Left lung (tissue), 10 donors: Measurements from ENCODE around the gene CRTC2. TPM values are rescaled to one million over a fixed set of nuclear protein-coding genes. Genes with fewer than 3 reads are reported as not detected.

ENCODE experiments used
- ATAC-seq: fragments of 200-7000 bp; cut with Tn5 transposase; one replicate; pipeline ENCODE4 v1.9.1; 2020; ENCODE audit warnings: moderate library complexity
- DNase-seq, 4 donors: peaks; one replicate each; pipeline ENCODE4 v3.0.0-alpha.2; 2013 to 2020
- H3K27ac ChIP-seq, 2 donors: fragments of 200-600 bp; sonication (generic) in 1 of 2; one replicate each; pipeline versions ENCODE4 v1.5.0 to v1.8.0; 2020 to 2021
- H3K27me3 ChIP-seq, 2 donors: fragments of 200-600 bp; sonication (generic) in 1 of 2; one replicate each; pipeline versions ENCODE4 v1.5.0 to v1.8.0; 2020 to 2021
- H3K36me3 ChIP-seq, 2 donors: fragments of 200-600 bp; sonication (generic) in 1 of 2; one replicate each; pipeline versions ENCODE4 v1.5.0 to v1.8.0; 2020 to 2021
- H3K4me1 ChIP-seq, 2 donors: fragments of 200-600 bp; one replicate each; pipeline ENCODE4 v1.8.0; 2021
- H3K4me3 ChIP-seq, 2 donors: fragments of 200-600 bp; sonication (generic) in 1 of 2; one replicate each; pipeline versions ENCODE4 v1.5.0 to v1.8.0; 2020 to 2021; ENCODE audit warnings: mild to moderate bottlenecking in 1 of 2
- H3K9me3 ChIP-seq, 2 donors: fragments of 200-600 bp; sonication (generic) in 1 of 2; one replicate each; pipeline versions ENCODE4 v1.5.0 to v1.8.0; 2020 to 2021
- intact Hi-C, 2 donors: fragments of 100-400 bp; cut with DNase I; formaldehyde crosslinking; loops; one replicate each; pipeline versions ENCODE4 v1.11.2 to v1.14.2; 2022
- polyA plus RNA-seq, 6 donors: library from polyadenylated mRNA; unstranded; fragments of 120-200 nt; gene quantifications; one replicate each; pipeline ENCODE4 v1.2.1, GENCODE V29; 2013; ENCODE audit not compliant: insufficient read length in 6 of 6
- total RNA-seq, 2 donors: library from RNA; stranded (reverse); fragmentation: NEBNext Ultra II Directional; extraction: Animal tissue kit (Norgen Biotek cat#: 25700); gene quantifications; one replicate each; pipeline ENCODE4 v1.2.1, GENCODE V29; 2021
- TF ChIP-seq, protein P1 (sequence below), 2 donors: fragments of 200-600 bp; sonication (generic) in 1 of 2; IDR thresholded peaks; one replicate each; pipeline versions ENCODE4 v1.5.0 to v1.8.0; 2021; ENCODE audit warnings: antibody characterized with exemption in 2 of 2
- donor health status: DM: no; HTN: yes; CAD: no.
- donor health status: DM: no; HTN: no; CAD: no.

The CRTC2 gene
- total and polyA plus RNA-seq, 8 donors: 39.7 to 54.3 (median 47.1) TPM

DNA sequence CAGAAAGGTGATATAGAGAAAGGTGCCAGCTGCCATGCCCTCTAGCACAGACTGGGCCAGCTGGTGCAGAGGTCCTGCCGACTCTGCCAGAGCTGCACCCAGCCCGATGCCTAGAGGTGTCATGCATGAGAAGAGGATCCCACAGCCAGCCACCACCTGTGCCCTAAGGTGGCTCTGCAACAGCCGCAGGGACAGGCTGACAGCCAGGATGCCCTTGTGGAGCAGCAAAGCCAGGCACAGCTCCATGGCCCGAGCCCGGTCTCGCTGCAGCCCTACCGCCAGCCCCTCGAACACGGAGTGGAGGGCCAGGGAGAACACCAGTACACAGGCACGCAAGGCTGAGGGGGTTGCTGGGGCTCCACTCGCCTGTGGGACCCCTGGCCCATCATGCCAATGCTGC lies 1.8 kb upstream of the CRTC2 start:
- H3K36me3 ChIP-seq: peaks cover 0 to 25% of the 10 kb centered on the region in 2 donors
- DNase-seq (no peak), ATAC-seq (no peak)
- TF ChIP-seq, protein P1, sequence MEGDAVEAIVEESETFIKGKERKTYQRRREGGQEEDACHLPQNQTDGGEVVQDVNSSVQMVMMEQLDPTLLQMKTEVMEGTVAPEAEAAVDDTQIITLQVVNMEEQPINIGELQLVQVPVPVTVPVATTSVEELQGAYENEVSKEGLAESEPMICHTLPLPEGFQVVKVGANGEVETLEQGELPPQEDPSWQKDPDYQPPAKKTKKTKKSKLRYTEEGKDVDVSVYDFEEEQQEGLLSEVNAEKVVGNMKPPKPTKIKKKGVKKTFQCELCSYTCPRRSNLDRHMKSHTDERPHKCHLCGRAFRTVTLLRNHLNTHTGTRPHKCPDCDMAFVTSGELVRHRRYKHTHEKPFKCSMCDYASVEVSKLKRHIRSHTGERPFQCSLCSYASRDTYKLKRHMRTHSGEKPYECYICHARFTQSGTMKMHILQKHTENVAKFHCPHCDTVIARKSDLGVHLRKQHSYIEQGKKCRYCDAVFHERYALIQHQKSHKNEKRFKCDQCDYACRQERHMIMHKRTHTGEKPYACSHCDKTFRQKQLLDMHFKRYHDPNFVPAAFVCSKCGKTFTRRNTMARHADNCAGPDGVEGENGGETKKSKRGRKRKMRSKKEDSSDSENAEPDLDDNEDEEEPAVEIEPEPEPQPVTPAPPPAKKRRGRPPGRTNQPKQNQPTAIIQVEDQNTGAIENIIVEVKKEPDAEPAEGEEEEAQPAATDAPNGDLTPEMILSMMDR (IDR thresholded peaks at IDR 0.05): no peak
- intact Hi-C loops: no loop called here
- H3K9me3 ChIP-seq: no peaks in the 10 kb centered on the region
- H3K27ac ChIP-seq: peak overlapping the region in 1 of 2 donors; percentile 97
- no peak overlapping the region for H3K4me3 ChIP-seq
- peaks cover 28 to 83% of the 10 kb centered on the region in 2 donors for H3K4me1 ChIP-seq
- H3K27me3 ChIP-seq: no peaks in the 10 kb centered on the region

- TF ChIP-seq, protein P1 (IDR thresholded peaks at IDR 0.05): no peak
- ATAC-seq (no peak), DNase-seq (no peak)
- Histone ChIP-seq H3K9me3 (no peaks in the 10 kb centered on the region), H3K27me3 (no peaks in the 10 kb centered on the region), H3K4me3 (no peak overlapping the region), H3K27ac (peak overlapping the region; percentile 84 to 93), H3K36me3 (peaks cover 0 to 31% of the 10 kb centered on the region in 2 donors), H3K4me1 (peaks cover 28 to 83% of the 10 kb centered on the region in 2 donors)
- intact Hi-C loops: no loop called here
Observed at GRCh38 chr1:153959454-153959853, 1.0 kb upstream of the CRTC2 start.

DNA sequence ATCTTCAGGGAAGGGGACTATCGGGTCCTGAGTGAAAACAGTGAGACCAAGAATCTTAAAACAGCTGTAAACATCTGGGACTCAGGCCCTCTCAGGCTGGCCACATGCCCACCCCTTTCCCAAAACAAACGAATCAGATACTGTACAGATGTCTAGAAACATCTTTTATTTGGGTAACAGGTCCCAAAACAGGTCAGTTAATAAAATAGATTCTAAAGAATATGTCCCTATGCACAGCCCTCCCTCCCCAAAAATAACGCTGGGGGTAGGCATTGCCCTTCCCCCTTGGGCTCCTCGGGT lies 499 bp upstream of the CRTC2 start:
- Histone ChIP-seq H3K4me3 (peak overlapping the region in 1 of 2 donors; percentile 85), H3K4me1 (peaks cover 28 to 80% of the 10 kb centered on the region in 2 donors), H3K9me3 (no peaks in the 10 kb centered on the region), H3K27ac (peak overlapping the region; percentile 84 to 93), H3K27me3 (no peaks in the 10 kb centered on the region), H3K36me3 (peaks cover 0 to 36% of the 10 kb centered on the region in 2 donors)
- no peak for DNase-seq
- ATAC-seq: no peak
- intact Hi-C loops: no loop called here
- TF ChIP-seq, protein P1 (IDR thresholded peaks at IDR 0.05): no peak

- Histone ChIP-seq H3K4me3 (peak overlapping the region; percentile 76 to 85), H3K27me3 (no peaks in the 10 kb centered on the region), H3K9me3 (no peaks in the 10 kb centered on the region), H3K4me1 (peaks cover 28 to 73% of the 10 kb centered on the region in 2 donors), H3K27ac (peak overlapping the region; percentile 84 to 93), H3K36me3 (peaks cover 0 to 48% of the 10 kb centered on the region in 2 donors)
- ATAC-seq (peak; percentile 5), DNase-seq (peak in 1 of 4 donors; percentile 26)
- TF ChIP-seq, protein P1 (IDR thresholded peaks at IDR 0.05): no peak
- intact Hi-C loops: no loop called here
Observed at GRCh38 chr1:153957744-153958110, 685 bp downstream of the CRTC2 start.

DNA sequence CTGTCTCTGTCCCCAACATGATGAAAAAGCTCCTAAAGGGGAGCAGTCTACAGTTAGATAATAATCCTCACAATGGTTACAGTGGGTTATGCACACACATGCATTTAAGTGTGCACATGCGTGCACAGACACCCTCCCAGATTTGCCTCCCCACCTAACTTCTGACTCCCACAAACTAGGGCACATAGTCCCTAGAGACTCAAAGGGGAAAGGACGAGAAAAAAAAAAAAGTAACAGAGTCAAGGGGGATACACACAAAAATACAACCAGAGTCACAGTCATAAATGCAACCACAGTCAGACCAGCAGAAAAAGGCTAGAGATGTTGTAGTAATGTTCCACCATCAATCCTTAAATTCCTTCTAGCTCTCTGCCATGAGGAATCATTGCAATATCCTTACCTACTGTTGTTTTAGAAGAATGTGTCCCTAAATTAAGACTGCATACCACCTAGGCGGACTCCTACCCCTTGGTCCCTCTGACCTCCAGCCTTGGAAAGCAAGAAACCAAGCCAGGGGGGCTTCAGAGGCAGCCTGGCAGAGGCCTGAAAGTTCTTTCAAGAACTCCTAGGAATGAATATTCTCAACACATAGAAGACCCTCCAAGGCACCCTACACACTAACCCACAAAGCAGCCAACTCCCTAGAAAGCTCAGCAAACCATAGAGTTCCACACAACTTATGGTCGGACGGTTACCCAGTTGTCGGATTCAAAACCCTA lies 1.3 kb downstream of the CRTC2 start:
- ATAC-seq (no peak), DNase-seq (no peak)
- Histone ChIP-seq H3K4me3 (peak overlapping the region; percentile 76 to 85), H3K36me3 (peaks cover 0 to 51% of the 10 kb centered on the region in 2 donors), H3K4me1 (peaks cover 28 to 68% of the 10 kb centered on the region in 2 donors), H3K9me3 (no peaks in the 10 kb centered on the region), H3K27me3 (no peaks in the 10 kb centered on the region), H3K27ac (peak overlapping the region in 1 of 2 donors; percentile 93)
- TF ChIP-seq, protein P1 (IDR thresholded peaks at IDR 0.05): no peak
- intact Hi-C loops: no loop called here
